GM21619 (cell line): ENCODE results near the gene CIAPIN1.
"Not testable (repeated sequence)": the region's sequence is repeated elsewhere in the genome, so short reads cannot be mapped to it uniquely, and the experiment has no call there.

Source experiments
- ATAC-seq: cut with Tn5 transposase; IDR thresholded peaks from one replicate; pipeline ENCODE4 v1.9.1; 2021; ENCODE audit not compliant: unreplicated experiment

The CIAPIN1 gene

DNA sequence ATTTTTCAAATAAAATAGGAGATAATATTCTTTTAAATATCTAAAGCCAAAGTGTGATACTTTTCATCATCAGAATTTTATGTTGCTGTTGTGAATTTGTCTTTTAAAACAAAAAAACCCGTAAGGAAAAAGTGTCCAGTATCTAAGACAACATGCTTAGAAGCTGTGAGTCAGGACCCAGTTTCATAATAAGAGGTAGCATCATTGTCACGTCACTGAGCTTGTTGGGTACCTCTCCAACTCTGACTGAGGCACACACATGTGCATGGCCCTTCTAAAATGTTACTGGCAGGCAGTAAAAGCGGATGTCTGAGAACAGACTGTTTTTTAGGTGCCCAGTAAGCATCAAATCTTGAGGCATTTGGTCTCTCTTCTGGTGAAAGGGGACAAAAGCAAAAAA is 2.5 kb downstream of the CIAPIN1 start:
- ATAC-seq = no peak

DNA sequence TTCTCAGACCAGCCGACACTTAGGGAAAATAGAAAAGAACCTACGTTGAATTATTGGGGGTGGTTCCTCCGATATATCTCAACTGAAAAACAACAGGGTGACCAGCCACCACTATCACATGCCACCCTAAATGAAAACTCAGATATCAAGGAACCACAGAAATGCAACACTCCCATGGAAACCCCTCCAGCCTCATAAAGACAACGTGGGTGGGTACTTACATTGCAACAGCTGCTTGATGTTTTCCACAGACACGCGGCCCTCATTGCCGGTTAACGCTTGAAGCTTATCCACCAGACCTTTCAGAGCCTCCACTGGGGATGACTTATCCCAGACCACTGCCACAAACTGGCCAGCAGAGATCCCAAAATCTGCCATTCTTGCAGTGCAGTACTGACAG is 6.6 kb downstream of the CIAPIN1 start:
- ATAC-seq = not testable (repeated sequence)

GRCh38 chr16:57439947-57440346 is 7.2 kb downstream of the CIAPIN1 start:
- not testable (repeated sequence) for ATAC-seq

GRCh38 chr16:57435838-57436237 is 11.3 kb downstream of the CIAPIN1 start:
- no peak for ATAC-seq

DNA sequence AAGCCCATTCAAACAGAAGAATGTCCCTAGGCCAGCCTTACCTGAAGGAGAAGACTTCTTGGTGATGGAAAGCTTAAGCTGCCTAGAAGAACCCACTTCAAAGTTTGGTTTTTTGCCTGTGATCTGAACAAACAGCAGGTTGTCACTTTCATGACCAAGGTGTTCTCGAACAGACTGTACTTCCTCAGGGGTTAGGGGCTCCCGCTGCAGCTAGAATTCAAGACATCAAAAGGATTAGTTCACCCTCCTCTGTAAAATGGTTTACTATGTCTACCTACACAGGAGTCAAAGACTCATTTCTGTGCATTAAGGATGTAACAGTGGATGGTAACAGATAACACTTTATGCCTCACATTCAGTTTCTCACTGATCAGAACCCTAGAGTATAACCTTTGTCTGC is 13.2 kb downstream of the CIAPIN1 start:
- no peak for ATAC-seq

GRCh38 chr16:57432989-57433388 is 14.2 kb downstream of the CIAPIN1 start:
- ATAC-seq = no peak

DNA sequence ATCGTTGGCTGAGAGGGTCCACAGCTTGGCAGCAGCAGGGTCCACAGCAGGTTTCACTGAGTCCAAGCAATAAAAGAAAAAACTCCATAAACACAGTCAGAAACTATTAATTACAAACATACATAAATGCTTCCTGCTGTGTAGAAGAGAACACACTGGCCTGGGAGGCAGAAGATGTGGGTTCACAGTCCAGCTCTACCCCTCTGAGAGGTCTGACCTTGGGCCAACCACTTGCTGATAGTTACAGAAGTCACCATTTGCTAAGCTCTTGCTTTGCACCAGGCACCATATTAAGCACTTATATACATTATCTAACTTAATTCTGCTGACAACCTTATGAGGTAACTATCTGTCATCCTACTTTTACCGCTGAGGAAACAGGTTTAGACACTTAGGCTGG is 14.7 kb downstream of the CIAPIN1 start:
- no peak for ATAC-seq

- no peak for ATAC-seq
These were observed 16.2 kb downstream of the CIAPIN1 start for GRCh38 chr16:57430955-57431354.

GRCh38 chr16:57427824-57428223 is 19.4 kb downstream of the CIAPIN1 start:
- ATAC-seq = no peak

- ATAC-seq = no peak
These were observed 19.9 kb downstream of the CIAPIN1 start for GRCh38 chr16:57427307-57427706.

DNA sequence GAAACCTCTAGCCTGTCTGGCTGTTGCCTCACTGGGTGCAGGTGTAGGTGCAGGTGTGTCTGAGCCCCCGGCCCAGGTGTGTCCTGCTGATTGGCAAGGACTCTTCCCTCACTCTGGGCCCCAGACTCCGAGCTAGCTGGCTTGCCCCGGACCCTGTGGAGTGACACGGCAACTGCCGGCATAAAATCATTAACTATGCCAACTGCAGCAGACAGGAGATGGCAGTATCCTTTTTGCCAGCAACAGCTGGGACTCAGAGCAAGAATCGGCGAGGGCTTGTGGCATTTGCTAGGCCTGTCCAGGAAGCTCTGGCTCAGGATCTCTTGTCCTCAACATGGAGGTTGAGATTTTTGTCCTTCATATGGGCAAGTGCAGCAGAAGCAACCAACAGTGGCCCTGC is 20.8 kb downstream of the CIAPIN1 start:
- ATAC-seq = no peak

GRCh38 chr16:57424583-57424982 is 22.6 kb downstream of the CIAPIN1 start:
- ATAC-seq = no peak

DNA sequence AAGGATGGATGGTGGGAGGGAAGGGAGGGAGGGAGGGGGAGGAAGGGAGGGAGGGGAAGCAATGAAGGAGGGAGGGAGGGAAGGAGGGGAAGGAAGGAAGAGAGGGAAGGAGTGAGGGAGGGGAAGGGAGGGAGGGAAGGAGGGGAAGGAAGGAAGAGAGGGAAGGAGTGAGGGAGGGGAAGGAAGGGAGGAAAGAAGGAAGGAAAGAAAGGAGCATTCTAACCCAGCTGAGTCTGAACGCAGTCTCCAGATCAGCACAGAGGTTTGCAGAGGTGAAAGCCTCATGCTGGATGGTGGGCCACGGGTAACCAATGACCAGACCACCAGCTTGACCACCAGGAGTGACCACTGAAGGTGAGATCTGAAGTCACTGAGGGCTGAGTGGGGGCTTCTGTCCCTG is 24.0 kb downstream of the CIAPIN1 start:
- ATAC-seq = no peak

GRCh38 chr16:57422026-57422944 is 24.9 kb downstream of the CIAPIN1 start:
- ATAC-seq = no peak

DNA sequence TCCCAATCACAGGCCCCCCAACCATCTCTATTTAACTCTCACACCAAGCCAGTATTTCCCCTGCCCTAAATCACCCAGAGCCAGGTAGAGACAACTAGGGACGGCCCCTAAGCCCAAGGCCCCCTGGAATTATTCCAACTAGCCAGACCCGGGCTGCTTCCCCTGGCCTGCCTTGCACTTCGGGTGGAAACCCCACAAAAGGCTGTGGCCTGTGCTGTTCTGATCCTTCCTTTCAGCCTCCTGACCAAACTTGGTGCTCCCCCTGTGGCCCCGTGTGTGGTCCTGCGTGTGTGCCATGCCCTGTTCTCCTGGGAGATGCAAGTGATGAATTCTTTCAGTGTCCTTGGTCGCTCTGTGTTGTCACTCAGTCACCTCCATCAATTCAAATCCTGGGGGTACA is 27.7 kb downstream of the CIAPIN1 start:
- no peak for ATAC-seq

- no peak for ATAC-seq
These were observed 31.1 kb downstream of the CIAPIN1 start for GRCh38 chr16:57416084-57416483.

- ATAC-seq = no peak
These were observed 33.5 kb downstream of the CIAPIN1 start for GRCh38 chr16:57413733-57414132.

GRCh38 chr16:57413301-57413730 is 33.9 kb downstream of the CIAPIN1 start:
- peak; percentile 61 for ATAC-seq

- ATAC-seq = no peak
These were observed 34.6 kb downstream of the CIAPIN1 start for GRCh38 chr16:57412584-57412983.

- no peak for ATAC-seq
These were observed 35.7 kb downstream of the CIAPIN1 start for GRCh38 chr16:57411362-57411976.

DNA sequence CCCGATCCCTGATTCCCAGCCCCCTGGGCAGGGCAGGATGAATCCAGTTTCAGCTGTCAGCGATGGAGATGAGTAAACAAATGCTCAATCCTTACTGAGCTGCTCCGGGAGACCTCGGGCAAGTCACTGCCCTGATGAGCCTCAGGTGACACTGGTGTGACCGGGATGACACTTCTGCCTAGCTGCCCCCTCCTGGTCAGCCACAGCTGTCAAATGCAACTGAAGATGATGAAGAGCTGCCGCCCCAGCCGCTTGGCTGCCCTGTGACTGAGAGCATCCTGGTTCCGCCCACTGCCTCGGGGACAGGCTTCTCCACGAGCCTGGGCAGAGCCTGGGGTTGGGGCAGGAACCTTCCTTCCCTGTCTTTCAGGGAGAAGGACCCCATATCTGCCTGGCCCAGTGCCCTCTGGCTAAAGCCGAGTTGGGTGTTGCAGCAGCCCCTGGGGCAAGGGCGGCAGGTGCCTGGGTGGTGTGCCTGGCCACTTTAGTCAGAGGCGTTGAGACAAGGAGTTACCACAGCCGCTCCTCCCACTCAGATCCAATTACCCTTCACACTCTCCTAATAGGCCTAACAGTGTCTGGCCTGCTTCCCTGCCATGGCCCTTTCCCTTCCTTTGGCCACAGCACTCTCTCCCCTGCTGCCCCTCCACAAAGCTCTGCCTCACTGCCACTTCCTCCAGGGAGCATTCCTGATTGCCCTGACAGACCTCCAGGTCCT is 37.2 kb downstream of the CIAPIN1 start:
- ATAC-seq = no peak

DNA sequence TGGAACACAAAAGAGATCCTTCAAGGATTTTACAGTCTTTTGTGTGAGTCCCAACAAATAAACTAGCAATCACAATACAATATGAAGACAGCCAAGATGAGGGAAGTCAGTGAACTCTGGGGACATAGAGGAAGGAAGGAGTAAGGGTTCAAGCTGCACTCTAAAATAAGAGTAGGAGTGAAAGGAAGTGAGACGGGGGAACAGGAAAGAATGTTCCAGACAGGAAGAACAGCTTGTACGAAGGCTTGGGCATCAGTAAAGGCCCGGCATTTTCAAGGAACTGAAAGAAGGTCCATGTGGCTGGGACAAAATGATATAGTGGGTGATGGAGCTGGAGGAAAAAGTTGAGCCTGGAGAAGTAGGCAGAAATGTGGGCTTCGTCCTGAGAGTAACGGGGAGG is 38.1 kb downstream of the CIAPIN1 start:
- no peak for ATAC-seq
